Tibial artery (tissue), 4 donors: ENCODE measurements around the gene AQP3.

Experiments
- DNase-seq, 2 donors: peaks; one replicate each; pipeline ENCODE4 v3.0.0-alpha.2; 2019
- H3K27ac ChIP-seq, 2 donors: fragments of 200-600 bp; sonication (generic) in 1 of 2; 1 replicate in 1 of 2; 2 replicates in 1 of 2; pipeline ENCODE4 v1.5.1; 2018 to 2019; ENCODE audit warnings: mild to moderate bottlenecking in 1 of 2
- H3K27me3 ChIP-seq, 2 donors: fragments of 200-600 bp; sonication (generic) in 1 of 2; one replicate each; pipeline versions ENCODE4 v1.5.1 to v1.6.0; 2016 to 2019
- H3K36me3 ChIP-seq, 3 donors: fragments of 200-600 bp; sonication (generic) in 2 of 3; one replicate each; pipeline ENCODE4 v1.5.1; 2016 to 2019; ENCODE audit warnings: mild to moderate bottlenecking in 2 of 3
- H3K4me1 ChIP-seq, 4 donors: fragments of 200-600 bp; sonication (generic) in 2 of 4; 1 replicate in 3 of 4; 2 replicates in 1 of 4; pipeline ENCODE4 v1.5.1; 2016 to 2019
- H3K4me3 ChIP-seq, 2 donors: fragments of 200-600 bp; sonication (generic) in 1 of 2; 1 replicate in 1 of 2; 2 replicates in 1 of 2; pipeline ENCODE4 v1.5.1; 2018 to 2019; ENCODE audit warnings: mild to moderate bottlenecking in 2 of 2
- H3K9me3 ChIP-seq, 3 donors: fragments of 200-600 bp; sonication (generic) in 1 of 3; one replicate each; pipeline ENCODE4 v1.5.1; 2016 to 2019
- CTCF ChIP-seq, 2 experiments: fragments of 200-600 bp in 1 of 2; fragments of 450-650 bp in 1 of 2; IDR thresholded peaks; one replicate each; pipeline ENCODE4 v1.5.1; 2017 to 2019; ENCODE audit warnings: antibody characterized with exemption in 2 of 2, mild to moderate bottlenecking in 1 of 2, moderate library complexity in 1 of 2
- intact Hi-C: fragments of 100-400 bp; cut with DNase I; formaldehyde crosslinking; loops from one replicate; pipeline ENCODE4 v1.15.0; 2023; ENCODE audit warnings: low total_unique reads

Gene AQP3

DNA sequence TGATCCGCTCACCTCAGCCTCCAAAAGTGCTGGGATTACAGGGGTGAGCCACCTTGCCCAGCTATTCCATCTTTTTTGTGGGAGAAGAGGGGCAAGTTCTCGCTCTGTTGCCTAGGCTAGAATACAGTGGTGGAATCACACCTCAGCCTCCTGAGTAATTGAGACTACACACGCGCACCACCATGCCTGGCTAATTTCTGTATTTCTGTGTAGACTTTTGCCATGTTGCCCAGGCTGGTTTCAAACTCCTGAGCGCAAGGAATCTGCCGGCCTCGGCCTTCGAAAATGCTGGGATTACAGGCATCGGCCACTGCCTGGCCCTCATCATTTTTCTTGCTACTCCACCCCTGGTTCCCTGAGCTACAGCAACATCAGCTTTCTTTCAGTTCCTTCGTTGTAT lies 29.1 kb upstream of the AQP3 start:
- no peaks in the 10 kb centered on the region for H3K27me3 ChIP-seq
- intact Hi-C loops: no loop called here
- H3K9me3 ChIP-seq: no peaks in the 10 kb centered on the region
- no peak overlapping the region for H3K27ac ChIP-seq
- no peak for DNase-seq
- H3K4me1 ChIP-seq: peaks cover 0 to 18% (median 16%) of the 10 kb centered on the region in 4 donors
- peaks cover 5 to 7% (median 6%) of the 10 kb centered on the region in 3 donors for H3K36me3 ChIP-seq
- no peak overlapping the region for H3K4me3 ChIP-seq
- TF ChIP-seq CTCF (IDR thresholded peaks at IDR 0.05): no peak

DNA sequence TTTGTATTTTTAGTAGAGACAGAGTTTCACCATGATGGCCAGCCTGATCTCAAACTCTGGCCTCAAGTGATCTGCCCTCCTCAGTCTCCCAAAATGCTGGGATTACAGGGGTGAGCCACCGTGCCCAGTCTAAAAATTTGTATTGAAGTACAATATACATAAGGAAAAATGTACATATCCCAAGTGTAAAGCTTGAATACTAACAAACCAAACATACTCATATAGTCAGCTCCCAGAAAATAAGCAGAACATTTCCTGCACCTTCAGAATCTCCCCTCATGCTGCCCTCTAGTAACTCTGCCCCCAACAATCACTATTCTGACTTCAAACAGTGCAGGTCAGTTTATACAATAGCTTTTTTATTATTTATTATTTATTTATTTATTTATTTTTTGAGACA lies 28.0 kb upstream of the AQP3 start:
- Histone ChIP-seq H3K9me3 (no peaks in the 10 kb centered on the region), H3K4me3 (no peak overlapping the region), H3K4me1 (peaks cover 0 to 18% (median 16%) of the 10 kb centered on the region in 4 donors), H3K27me3 (no peaks in the 10 kb centered on the region), H3K27ac (no peak overlapping the region), H3K36me3 (peaks cover 8 to 19% (median 14%) of the 10 kb centered on the region in 3 donors)
- TF ChIP-seq CTCF (IDR thresholded peaks at IDR 0.05): no peak
- no peak for DNase-seq
- intact Hi-C loops: no loop called here

GRCh38 chr9:33473643-33474352 lies 26.4 kb upstream of the AQP3 start, which contains the start of gene NOL6:
NOL6 (minus strand) TSS chr9:33473924; CDS start chr9:33473842, 82 bp downstream.
- TF ChIP-seq CTCF (IDR thresholded peaks at IDR 0.05): no peak
- Histone ChIP-seq H3K27me3 (no peaks in the 10 kb centered on the region), H3K4me1 (peaks cover 0 to 18% (median 16%) of the 10 kb centered on the region in 4 donors), H3K36me3 (peaks cover 21 to 34% (median 30%) of the 10 kb centered on the region in 3 donors), H3K4me3 (peak within 1 kb of the TSS; percentile 70 to 76), H3K9me3 (no peaks in the 10 kb centered on the region), H3K27ac (peak within 1 kb of the TSS; percentile 59 to 66)
- intact Hi-C loops: no loop called here
- peak; percentile 99 for DNase-seq

DNA sequence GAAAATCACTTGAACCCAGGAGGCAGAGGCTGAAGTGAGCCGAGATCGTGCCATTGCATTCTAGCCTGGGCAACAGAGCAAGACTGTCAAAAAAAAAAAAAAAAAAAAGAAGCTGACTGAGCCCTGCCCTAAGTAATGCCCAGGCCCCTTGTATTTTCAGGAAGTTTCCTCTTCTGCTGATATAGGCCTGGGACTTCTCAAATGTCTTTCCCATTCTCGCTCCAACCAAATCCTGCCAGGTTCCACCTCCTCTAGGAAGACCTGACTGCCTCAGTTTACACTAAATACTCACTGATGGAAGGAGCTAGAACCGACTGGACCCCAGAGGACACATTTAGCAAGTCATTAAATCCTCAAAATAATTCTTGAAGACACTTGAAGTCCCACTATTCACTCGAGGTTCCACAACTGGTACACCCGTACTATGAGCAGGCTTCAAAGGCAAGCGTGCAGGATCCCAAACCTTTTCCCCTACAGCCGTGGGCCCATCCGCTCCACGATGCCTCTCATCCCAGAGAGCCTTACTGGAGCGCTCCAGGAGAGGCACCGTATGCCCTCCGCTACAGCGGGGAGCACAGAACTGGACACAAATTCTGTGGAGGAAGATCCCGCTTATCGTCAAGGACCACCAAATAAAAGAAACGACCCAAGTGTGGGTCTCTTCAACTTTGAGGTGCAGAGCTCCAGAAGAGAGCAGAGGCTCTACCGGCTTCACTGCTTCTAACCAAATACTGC lies 25.7 kb upstream of the AQP3 start:
- intact Hi-C loops: no loop called here
- Histone ChIP-seq H3K27me3 (no peaks in the 10 kb centered on the region), H3K36me3 (peaks cover 28 to 42% (median 37%) of the 10 kb centered on the region in 3 donors), H3K27ac (peak overlapping the region; percentile 34 to 45), H3K4me3 (peak overlapping the region; percentile 70 to 76), H3K4me1 (peaks cover 0 to 18% (median 16%) of the 10 kb centered on the region in 4 donors), H3K9me3 (no peaks in the 10 kb centered on the region)
- DNase-seq: peak in 1 of 2 donors; percentile 55
- TF ChIP-seq CTCF (IDR thresholded peaks at IDR 0.05): no peak

DNA sequence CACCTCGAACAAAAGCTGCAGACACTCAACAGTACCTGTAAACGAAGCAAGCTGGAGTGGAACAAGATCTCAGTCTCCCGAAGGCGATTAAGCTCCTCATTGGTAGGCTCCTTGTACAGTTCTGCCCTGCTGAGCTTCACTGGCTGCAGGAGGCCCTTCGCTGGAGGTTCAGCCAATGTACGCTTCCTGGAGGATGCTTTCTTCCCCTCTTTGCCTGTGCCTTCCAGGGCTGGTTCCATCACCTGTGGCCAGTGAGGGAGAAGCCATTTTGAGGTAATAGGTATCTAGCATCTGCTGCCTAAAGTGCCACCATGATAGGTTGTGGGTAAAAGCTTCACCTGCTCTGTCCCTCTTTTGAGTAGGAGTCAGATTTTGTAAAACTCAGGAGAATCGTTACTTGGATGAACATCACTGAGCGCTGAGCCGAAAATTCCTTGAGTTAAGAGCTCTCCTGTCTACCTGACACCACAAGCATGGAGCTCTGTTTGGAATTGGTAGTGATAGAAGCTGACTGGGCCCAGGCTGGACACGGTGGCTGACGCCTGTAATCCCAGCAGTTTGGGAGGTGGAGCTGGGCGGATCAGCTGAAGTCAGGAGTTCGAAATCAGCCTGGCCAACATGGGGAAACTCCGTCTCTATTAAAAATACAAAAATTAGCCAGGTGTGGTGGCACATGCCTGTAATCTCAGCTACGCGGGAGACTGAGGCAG lies 24.9 kb upstream of the AQP3 start:
- peaks cover 0 to 18% (median 16%) of the 10 kb centered on the region in 4 donors for H3K4me1 ChIP-seq
- intact Hi-C loops: no loop called here
- peaks cover 35 to 49% (median 44%) of the 10 kb centered on the region in 3 donors for H3K36me3 ChIP-seq
- H3K4me3 ChIP-seq: peak overlapping the region in 1 of 2 donors; percentile 70
- peak in 1 of 2 donors; percentile 47 for DNase-seq
- H3K27me3 ChIP-seq: no peaks in the 10 kb centered on the region
- H3K9me3 ChIP-seq: no peaks in the 10 kb centered on the region
- no peak overlapping the region for H3K27ac ChIP-seq
- no peak for TF ChIP-seq CTCF (IDR thresholded peaks at IDR 0.05)
